Dedifferentiated amniotic fluid mesenchymal stem cell (primary cell): ENCODE measurements around the gene OR2S2.
A peak's percentile ranks its signal among the peaks of the same experiment; 100 is the strongest.

Experiments
- DNase-seq: peaks from one replicate; pipeline ENCODE4 v3.0.0-alpha.2; 2016; ENCODE audit errors: extremely low spot score

The OR2S2 gene

DNA sequence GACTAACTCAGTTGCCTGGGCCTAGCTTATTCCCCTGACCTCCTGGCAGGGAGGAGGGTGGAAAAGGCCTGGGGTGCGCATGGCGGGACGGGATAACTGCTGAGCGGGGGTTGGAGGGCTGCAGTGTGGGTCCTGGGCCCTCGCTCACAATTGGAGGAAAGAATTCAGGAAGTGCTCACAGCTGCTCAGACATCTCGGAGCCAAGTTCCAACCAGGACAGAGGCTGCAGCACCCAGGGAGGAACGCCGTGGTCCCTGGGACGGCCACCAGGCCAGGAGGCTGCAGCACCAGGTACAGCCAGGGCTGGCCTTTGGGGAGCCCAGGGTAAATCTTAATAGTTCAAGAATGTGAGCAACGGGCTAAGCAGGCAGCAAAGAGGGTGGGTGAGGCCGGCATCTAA lies 48.7 kb downstream of the OR2S2 start, which contains the start of gene SPAAR:
TSS of gene SPAAR (plus strand) at position 217 of the 400 bp plus-strand sequence. CDS start 974 bp downstream, outside the sequence.
- no peak for DNase-seq

DNA sequence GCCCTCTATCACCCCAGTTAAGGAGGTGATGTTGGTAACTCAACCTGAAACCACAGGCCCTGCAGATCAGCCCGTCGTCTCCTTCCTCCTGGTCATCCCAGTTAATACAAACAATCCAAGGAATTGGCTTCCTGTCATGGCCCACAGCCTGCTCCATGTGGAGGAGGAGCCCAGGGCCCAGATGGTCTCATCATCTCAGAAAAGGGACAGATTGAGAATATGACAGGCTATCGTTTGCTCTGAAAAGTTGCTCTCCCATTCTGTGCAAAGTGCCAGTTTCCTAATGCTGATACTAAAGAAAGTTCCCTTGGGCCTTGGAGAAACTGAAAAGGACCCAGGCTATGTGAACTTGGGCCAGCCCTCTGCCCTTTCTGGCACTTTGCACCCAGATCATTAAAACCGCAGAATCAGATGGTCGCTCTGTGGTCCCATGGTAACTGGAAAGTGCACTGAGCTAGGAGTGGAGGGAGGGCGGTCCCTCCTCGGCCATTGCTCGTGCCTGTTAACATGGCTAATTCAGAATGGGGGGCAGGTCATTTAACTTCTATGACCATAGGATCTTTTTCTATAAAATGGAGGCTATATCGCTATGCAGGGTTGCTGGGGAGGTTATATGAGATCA lies 49.3 kb downstream of the OR2S2 start:
- no peak for DNase-seq

DNA sequence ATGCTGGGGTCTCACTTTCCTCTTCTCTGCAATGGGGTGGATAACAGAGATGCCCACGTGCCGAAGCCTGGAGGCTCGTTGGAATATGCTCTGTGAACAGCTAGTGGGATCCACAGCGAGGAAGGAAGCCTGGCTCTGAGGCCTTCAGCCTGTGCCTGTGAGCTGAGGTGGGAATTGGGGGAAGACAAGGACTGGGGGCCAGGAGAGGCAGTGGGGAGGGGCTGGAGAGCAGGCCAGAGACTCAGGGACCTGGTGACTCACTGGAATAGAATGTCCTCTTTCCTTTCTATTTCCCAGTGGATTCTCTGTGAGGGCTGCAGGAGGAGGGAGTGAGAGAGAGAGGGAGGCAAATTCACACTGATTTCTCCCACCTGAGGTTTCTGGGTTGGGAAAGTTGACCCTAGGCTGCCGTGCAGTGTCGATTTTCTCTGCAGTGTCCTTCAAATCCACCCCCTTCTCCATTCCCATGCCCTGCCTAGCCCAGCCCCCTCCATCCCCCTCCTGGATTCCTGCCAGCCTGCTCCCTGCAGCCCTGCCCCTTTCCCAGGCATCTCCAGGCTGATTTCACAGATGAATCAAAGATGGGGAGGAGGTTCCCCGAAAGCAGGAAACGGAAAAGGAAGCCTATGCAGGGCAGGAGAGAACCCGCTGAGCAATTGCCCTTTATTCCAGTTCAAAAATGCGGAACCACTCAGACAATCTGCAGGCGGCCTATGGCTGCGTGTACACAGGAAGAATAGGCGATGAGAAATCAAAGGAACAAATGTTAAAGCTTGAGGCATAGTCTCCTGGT lies 50.0 kb downstream of the OR2S2 start:
- DNase-seq, result peak; percentile 70
